GM19193 (cell line): Measurements from ENCODE around the gene AGBL4.

ENCODE experiments used
- POLR2A ChIP-seq: IDR thresholded peaks from 4 replicates; pipeline ENCODE4 v1.6.1; 2011; ENCODE audit not compliant: insufficient read depth, insufficient read length; ENCODE audit errors: extremely low read depth

The AGBL4 gene

DNA sequence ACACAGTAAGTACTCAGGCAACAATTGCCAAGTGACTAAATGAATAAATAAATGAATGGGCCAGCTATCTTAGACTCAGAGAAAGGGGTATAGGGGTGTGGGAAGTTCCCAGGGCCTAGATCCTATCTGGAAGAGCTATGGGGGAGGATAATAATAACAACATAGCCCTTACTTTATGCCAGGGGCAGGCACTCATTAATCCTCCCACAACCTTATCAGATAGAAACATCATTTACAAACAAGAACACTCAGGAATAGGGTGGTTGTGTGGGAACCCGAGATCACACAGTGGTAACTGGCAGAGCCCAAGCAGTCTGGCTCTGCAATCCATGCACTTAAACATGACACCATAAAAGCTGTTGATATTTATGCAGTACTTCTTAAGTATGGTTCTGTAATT, 1423.6 kb downstream of the AGBL4 start:
- no peak for TF ChIP-seq POLR2A

DNA sequence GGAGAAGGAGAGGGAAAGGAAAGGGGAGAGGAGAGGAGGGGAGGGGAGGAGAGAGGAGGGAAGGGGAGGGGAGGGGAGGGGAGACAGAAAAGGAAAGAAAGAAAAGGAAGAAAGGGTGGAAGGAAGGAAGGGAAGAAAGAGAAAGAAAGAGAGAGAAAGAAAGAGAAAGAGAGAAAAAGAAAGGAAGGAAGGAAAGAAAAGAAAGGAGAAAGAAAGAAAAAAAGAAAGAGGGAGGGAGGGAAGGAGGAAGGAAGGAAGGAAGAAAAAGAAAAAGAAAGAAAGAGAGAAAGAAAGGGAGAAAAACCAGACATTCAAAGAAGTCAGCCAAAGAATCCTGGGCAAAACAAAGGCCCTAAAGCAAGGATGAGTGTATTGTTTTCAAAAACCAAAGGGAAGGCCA, 1426.1 kb downstream of the AGBL4 start:
- no peak for TF ChIP-seq POLR2A

DNA sequence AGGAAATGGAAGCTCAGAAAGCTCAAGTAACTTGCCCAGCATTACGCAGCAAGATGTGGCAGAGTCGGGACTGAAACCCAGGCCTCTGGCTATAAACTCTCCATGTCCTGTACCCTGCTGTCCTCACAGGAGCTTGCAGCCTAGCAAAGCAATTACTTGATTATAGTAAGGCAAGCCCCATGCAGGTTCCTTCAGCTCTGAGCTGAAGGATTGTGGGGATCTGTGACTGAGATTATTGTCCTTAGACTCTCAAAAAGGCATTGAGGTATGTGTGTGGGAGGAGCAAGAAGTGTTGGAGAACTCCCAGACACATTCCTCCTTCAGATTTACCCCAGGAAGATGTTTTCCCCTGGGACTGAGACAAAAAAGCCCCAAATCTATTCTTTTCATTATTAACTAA, 1427.7 kb downstream of the AGBL4 start:
- no peak for TF ChIP-seq POLR2A

DNA sequence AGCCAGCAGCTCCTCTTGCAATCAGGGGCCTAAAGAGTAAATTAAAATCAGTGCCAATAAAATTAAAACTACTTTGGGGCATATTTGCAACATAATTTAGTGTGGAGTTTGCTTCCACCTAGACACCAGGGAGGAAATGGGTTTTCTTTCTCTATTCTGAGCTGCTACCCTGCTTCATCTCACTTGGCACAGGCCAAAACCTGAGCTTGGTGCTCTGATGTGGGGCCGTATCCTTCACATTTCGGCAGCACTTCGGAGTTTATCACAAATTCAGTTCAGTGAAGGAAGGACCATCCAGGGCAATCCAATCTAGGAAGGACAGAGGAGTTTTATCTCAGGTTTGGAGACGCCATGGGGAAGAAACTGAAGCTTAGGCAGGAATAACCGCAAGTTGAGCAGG, 1428.1 kb downstream of the AGBL4 start:
- TF ChIP-seq POLR2A = no peak

DNA sequence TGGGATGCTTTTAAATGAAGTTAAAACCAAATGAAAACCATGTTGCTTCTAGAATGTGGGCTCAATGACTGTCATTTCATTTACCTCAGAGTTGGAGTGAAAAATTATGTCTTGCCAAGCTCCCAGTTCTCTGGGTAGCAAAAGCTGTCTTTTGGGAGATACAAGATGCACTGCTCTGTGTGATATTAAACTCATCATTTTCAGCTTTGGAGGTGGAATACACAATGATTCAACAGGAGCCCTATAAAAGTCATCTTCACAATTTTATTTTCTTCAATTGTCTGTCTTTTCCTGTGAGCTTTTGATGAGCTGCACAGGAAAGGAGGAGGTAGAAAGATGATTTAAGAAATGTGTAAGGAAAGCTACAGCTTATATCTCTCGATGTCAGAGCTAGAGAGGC, 1431.4 kb downstream of the AGBL4 start:
- no peak for TF ChIP-seq POLR2A

DNA sequence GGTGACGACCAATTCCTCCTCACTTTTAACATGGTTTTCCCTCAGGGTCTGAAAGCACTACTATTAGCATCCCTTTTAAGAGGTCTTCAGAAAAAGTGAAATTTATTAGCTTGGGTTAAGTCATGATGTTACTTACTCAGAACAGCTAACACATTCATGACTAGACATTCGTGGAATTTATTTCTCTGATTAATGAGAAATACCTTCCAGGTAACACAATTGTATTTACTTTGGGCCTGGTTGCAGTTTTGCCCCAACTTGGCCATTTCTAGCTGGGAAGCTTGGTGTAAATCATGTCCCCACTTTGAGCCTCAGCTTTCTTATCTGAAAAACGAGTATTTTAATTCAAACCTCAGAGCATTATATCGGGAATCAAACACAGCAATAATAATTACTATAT, 1432.6 kb downstream of the AGBL4 start:
- no peak for TF ChIP-seq POLR2A

DNA sequence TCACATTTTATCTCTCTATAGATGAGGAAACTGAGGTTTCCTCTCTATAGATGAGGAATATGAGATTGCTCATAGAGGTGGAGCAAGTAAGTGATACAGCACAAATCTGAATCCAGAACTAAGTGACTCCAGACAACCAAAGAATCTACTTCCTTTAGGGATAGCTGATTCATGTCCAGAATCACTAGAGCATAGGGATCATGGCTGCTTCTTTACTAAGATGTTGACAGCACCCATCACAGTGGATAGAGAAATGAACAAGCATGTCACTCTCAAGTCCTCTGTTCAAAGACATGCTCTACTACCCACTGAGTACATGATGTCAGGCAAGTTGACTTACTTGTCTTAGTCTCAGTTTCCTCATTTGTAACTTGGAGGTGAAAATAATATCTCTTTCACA, 1435.7 kb downstream of the AGBL4 start:
- no peak for TF ChIP-seq POLR2A

DNA sequence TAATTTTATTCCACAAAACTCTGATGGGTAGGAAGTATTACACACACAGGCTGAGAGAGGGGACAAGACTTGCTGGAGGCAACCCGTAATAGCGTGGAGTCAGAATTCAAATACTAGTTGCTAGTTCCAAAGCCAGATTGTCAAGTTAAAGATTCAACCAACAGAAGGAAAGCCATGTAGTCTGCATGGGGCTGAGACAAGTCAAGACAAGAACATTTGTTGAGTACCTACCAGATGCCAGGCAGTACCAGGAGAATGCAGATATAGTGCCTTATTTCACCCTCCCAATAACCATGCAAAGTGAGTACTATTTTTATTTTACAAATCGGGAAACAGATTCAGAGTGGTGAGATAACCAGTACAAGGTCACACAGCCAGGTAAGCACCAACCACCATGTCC, 1441.3 kb downstream of the AGBL4 start:
- no peak for TF ChIP-seq POLR2A

DNA sequence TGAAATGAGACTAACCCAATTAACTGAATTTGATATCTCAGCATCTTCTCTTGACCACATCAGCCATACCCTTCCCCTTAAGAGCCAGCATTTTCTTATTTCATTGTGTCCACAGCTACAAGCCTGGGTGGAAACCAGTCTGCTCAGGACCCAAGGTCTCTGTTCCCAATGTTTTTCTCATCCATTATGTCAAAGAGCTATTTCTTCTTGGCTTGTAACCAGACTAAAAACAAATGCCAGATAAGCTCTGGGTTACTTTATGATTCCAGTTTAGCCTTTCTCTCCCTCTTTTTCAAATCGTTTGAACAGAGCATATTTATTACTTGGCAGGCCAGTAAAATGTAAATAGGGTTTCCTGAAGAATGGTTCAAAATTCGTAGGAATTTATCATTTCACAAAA, 1442.5 kb downstream of the AGBL4 start:
- TF ChIP-seq POLR2A = no peak

DNA sequence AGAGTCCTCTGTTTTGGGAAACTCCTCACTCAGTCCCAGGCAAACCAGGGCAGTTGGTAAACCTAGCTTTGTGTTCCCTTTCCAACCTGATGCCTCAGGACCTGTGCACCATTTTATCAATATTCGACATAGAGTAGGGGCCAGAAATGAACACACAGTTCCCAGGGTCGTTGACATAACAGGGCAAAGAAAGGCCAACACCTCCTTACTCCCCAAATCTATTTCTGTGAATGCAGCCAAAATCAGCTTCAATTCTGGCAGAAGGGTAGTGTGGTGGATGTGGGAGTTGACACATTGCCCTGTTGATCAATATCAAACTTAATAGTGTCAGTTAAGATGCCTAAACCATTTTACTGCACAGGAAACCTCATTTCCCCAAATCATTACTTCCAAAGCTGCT, 1447.2 kb downstream of the AGBL4 start:
- TF ChIP-seq POLR2A = no peak

DNA sequence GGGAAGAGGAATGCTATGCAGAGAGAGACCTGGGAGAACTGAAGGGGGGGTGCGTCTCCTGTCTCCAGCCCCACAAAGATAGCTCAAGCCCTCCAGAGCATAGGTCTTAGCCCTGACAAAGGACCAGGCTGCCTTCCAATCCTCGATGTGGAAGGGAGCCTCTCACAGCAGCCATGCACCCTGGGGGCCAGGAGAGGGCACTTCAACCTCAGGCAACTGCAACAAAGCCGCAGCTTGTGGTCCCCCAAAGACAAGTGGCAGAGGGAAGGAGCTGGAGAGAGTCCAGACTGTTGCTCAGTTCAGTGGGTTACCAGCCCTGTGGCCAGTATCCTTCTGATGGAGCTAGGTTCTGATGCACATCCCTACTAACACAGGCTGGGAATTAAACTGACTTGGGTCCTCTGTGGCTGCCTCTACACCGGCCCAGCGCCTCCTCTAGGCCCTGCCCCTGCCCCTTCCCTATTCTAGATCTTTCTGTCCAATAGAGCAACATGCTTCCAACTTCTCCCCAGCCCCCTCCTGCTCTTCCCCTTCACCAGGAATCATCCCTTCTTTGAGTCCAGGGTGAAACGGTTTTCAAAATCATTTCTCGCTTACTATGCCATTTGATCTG, 1451.0 kb downstream of the AGBL4 start:
- TF ChIP-seq POLR2A = no peak

DNA sequence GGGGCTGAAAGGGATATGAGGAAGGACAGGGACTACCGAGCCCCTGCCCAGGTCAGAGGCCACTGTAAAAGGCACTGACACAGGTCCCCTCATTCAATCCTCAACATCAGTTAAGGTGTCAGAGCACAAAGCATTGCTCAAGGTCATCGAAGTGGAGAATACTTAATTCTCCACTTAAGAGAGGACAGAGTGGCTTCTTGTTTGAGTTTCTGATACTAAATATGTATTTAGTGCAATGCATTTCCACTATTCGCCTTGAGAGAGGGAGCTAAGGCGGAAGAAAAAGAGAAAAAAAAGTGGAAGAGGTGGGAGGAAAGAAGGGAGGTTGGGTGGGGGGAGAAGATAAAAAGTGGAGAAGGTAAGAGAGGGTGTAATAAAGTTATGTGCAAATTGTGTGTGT, 1451.6 kb downstream of the AGBL4 start:
- no peak for TF ChIP-seq POLR2A

DNA sequence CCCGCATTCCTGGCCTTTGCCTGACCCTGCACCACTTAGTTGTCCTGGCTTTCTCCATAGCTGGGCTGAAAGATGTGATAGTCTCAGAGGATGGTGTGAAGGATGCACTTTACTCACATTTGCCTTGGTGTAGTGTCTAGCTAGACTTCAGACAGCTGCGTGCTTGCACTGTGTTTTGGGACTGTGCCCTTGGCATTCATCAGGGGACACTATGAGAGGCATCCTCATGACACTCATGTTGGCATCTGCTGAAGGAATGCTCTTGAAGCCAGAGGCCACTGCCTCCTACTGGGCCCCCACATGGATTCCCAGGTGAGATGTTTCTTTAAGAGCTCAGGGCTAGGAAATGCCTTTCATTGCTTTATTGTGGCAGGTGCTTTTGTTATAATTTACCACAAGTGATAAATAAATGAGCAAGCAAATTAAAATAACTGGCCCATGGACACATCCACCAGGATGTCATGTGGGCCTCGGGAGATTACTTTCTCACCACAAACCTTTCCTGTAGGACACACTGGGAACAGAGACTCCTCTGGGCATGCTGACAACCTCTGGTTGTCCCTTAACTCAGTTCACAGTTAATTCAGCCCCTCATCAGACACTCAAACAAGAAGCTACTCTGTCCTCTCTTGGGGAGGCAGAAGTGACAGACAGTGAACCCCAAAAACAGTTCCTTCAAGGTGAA, 1452.3 kb downstream of the AGBL4 start:
- TF ChIP-seq POLR2A = no peak

DNA sequence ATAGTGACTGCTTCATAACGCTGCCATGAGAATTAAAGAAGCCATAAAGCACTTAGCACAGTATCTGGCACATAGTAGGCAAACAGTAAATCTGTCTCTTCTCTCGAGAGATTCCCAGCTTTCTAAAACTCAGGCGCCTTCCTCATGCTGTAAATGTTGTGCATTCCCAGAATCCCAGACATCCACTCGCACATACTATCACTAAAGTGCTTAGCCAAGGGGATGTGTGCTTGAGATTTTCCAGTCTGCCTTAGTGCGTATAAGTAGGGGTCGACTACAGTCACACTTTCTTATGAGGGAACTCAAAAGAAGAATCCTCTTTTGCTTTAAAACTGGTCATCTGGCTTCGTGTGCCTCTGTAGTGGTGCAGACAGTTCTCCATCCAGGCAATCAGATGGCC, 1453.2 kb downstream of the AGBL4 start:
- TF ChIP-seq POLR2A = no peak

DNA sequence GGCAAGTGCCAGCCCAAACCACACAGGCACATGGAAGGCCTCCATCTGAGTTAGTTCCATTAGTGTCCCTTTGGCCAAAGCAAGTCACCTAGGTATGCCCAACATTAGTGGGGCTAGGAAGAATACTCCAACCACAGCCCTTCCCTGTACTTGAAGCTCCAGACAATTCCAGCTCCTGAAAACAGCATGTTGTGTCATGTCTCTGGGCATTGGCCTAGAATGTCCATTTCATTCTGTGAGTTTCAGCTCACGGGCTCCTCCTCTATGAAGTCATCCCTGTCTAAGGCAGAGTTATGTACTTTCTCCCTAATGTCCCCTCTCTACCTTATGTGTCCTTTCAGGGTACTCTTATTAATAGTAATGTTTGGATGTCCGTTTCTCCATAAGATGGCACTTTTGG, 1455.3 kb downstream of the AGBL4 start:
- TF ChIP-seq POLR2A = no peak

DNA sequence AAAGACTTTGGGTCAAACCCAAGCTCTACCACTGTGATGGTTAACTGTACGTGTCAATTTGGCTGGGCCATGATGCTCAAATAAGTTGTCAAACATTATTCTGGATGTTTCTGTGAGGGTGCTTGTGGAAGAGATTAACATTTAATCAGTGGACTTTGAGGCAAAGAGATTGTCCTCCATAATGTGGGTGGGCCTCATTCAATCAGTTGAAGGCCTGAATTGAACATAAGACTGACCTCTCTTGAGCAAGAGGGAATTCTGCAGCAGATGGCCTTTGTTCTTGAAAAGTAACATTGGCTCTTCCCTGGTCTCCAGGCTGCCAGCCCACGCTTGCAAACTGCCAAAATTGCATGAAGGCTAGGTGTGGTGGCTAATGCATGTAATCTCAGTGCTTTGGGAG, 1457.3 kb downstream of the AGBL4 start:
- TF ChIP-seq POLR2A = no peak

DNA sequence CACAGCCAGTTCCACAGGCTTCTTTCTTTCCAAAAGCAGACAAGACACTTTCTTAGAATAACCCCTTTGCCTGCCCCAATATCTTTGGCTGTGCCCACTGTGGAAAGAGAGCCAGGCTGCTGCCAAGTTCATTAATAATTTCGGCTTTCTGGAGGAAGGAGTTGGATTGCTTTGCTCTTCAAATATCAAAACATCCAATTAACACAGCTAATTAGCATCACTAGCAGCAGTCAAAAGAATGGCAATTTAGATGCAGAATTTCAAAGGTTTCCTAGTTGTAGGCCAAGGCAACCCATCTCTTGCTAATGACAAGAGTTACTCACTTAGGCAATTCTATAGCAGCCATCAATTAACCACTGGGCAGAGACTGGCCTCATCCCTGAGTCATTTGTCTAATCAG, 1460.7 kb downstream of the AGBL4 start:
- TF ChIP-seq POLR2A = no peak
